Measurements from ENCODE around the gene TRIP10. TPM values are rescaled to one million over a fixed set of nuclear protein-coding genes. Genes with fewer than 3 reads are reported as not detected.

TRIP10 gene
- total RNA-seq, 1 donor from 2014 or later, result 53.0 TPM

GRCh38 chr19:6772028-6772865, 32.8 kb downstream of the TRIP10 start, which contains the start of gene VAV1:
TSS of gene VAV1 (plus strand) at chr19:6772708. CDS start at chr19:6772808, 100 bp downstream.
- Histone ChIP-seq H3K36me3 (no peaks in the 10 kb centered on the region), H2AFZ (replicated peaks) (peak within 1 kb of the TSS; percentile 68), H3K4me1 (no peaks in the 10 kb centered on the region), H3K9ac (no peak within 1 kb of the TSS), H3K4me3 (no peak within 1 kb of the TSS), H3K27ac (no peak within 1 kb of the TSS), H3K79me2 (ENCODE audit: low read depth) (no peaks in the 10 kb centered on the region), H3K9me3 (ENCODE audit: low read depth) (no peaks in the 10 kb centered on the region), H3F3A (ENCODE audit: low read depth) (peaks cover 22% of the 10 kb centered on the region), H3K4me2 (no peak within 1 kb of the TSS), H4K20me1 (ENCODE audit: low read depth) (no peaks in the 10 kb centered on the region), H3K27me3 (peaks cover under 1% of the 10 kb centered on the region)
- no peak for DNase-seq (ENCODE audit: low spot score)
- Mint-ChIP-seq H3K9me3 (peaks cover 9% of the 10 kb centered on the region), H3K27ac (peak within 1 kb of the TSS; percentile 53), H3K36me3 (no peaks in the 10 kb centered on the region), H3K27me3 (ENCODE audit: insufficient read depth, low read depth) (peaks cover 24% of the 10 kb centered on the region), H3K4me3 (no peak within 1 kb of the TSS), H3K4me1 (peaks cover 5% of the 10 kb centered on the region)
- TF ChIP-seq CTCF (IDR thresholded peaks at IDR 0.05), result no peak
- TF ChIP-seq EZH2 (IDR thresholded peaks at IDR 0.05), result no peak
- TF ChIP-seq EZH2phosphoT487 (IDR thresholded peaks at IDR 0.05), result no peak

GRCh38 chr19:6772866-6773322, 33.4 kb downstream of the TRIP10 start:
- Histone ChIP-seq H3K79me2 (ENCODE audit: low read depth) (no peaks in the 10 kb centered on the region), H3K4me3 (no peak overlapping the region), H3K4me1 (no peaks in the 10 kb centered on the region), H4K20me1 (ENCODE audit: low read depth) (no peaks in the 10 kb centered on the region), H3K4me2 (no peak overlapping the region), H3K27me3 (no peaks in the 10 kb centered on the region), H3K9me3 (ENCODE audit: low read depth) (no peaks in the 10 kb centered on the region), H3K36me3 (no peaks in the 10 kb centered on the region), H3F3A (ENCODE audit: low read depth) (peaks cover 19% of the 10 kb centered on the region), H3K9ac (no peak overlapping the region), H3K27ac (no peak overlapping the region), H2AFZ (replicated peaks) (no peak overlapping the region)
- Mint-ChIP-seq H3K27ac (no peak overlapping the region), H3K4me3 (no peak overlapping the region), H3K4me1 (peaks cover 3% of the 10 kb centered on the region), H3K27me3 (ENCODE audit: insufficient read depth, low read depth) (peaks cover 20% of the 10 kb centered on the region), H3K9me3 (peaks cover 9% of the 10 kb centered on the region), H3K36me3 (no peaks in the 10 kb centered on the region)
- TF ChIP-seq EZH2phosphoT487 (IDR thresholded peaks at IDR 0.05), result no peak
- no peak for TF ChIP-seq CTCF (IDR thresholded peaks at IDR 0.05)
- no peak for TF ChIP-seq EZH2 (IDR thresholded peaks at IDR 0.05)
- no peak for DNase-seq (ENCODE audit: low spot score)

GRCh38 chr19:6773323-6773931, 33.9 kb downstream of the TRIP10 start:
- peak overlapping the region; percentile 68 for H2AFZ ChIP-seq (replicated peaks)
- no peaks in the 10 kb centered on the region for H3K79me2 ChIP-seq (ENCODE audit: low read depth)
- no peak overlapping the region for H3K27ac ChIP-seq
- peaks cover 3% of the 10 kb centered on the region for H3K4me1 Mint-ChIP-seq
- TF ChIP-seq EZH2 (IDR thresholded peaks at IDR 0.05), result no peak
- no peak for TF ChIP-seq EZH2phosphoT487 (IDR thresholded peaks at IDR 0.05)
- TF ChIP-seq CTCF (IDR thresholded peaks at IDR 0.05), result no peak
- H3K9me3 Mint-ChIP-seq, result peaks cover 9% of the 10 kb centered on the region
- H3K27ac Mint-ChIP-seq, result no peak overlapping the region
- H3K4me3 ChIP-seq, result no peak overlapping the region
- no peaks in the 10 kb centered on the region for H3K36me3 ChIP-seq
- H3K27me3 ChIP-seq, result no peaks in the 10 kb centered on the region
- no peak overlapping the region for H3K4me3 Mint-ChIP-seq
- no peak overlapping the region for H3K4me2 ChIP-seq
- H3K36me3 Mint-ChIP-seq, result no peaks in the 10 kb centered on the region
- no peaks in the 10 kb centered on the region for H3K9me3 ChIP-seq (ENCODE audit: low read depth)
- no peaks in the 10 kb centered on the region for H4K20me1 ChIP-seq (ENCODE audit: low read depth)
- no peak for DNase-seq (ENCODE audit: low spot score)
- peaks cover 14% of the 10 kb centered on the region for H3F3A ChIP-seq (ENCODE audit: low read depth)
- no peak overlapping the region for H3K9ac ChIP-seq
- H3K4me1 ChIP-seq, result no peaks in the 10 kb centered on the region
- peaks cover 18% of the 10 kb centered on the region for H3K27me3 Mint-ChIP-seq (ENCODE audit: insufficient read depth, low read depth)
